ENCODE measurements around the gene BPIFA1.

DNA sequence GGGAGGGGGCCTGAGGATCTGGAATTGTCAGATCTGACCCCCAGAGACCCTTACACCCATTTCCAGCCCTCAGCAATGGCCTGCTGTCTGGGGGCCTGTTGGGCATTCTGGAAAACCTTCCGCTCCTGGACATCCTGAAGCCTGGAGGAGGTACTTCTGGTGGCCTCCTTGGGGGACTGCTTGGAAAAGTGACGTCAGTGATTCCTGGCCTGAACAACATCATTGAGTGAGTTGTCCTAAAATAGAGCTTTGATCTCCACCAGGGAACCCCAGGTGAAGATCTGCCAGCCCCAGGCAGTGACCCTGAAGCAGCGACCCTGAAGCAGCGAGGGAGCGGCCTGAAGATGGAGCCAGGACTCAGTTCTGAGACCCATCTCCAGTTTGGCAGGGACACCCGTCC, 2.2 kb downstream of the BPIFA1 start:
- TF ChIP-seq CTCF (IDR thresholded peaks at IDR 0.05 in 4 of 5, conservative IDR thresholded peaks at IDR 0.05 in 1 of 5) (no peak), POLR2A (IDR thresholded peaks at IDR 0.05) (no peak)
